ENCODE results near the gene MRGPRX2.
A peak's percentile ranks its signal among the peaks of the same experiment; 100 is the strongest.

MRGPRX2 gene

GRCh38 chr11:19060629-19061028 is at the start of gene MRGPRX2:
TSS of gene MRGPRX2 (minus strand) at chr11:19060717. CDS start at chr11:19056402, 4,315 bp downstream.
- no peak for DNase-seq

- no peak for DNase-seq
Measured at GRCh38 chr11:19110295-19110694, 49.8 kb upstream of the MRGPRX2 start.

GRCh38 chr11:19107125-19107524 is 46.6 kb upstream of the MRGPRX2 start:
- no peak for DNase-seq

- DNase-seq = no peak
Measured at GRCh38 chr11:19105011-19105410, 44.5 kb upstream of the MRGPRX2 start.

GRCh38 chr11:19102521-19102900 is 42.0 kb upstream of the MRGPRX2 start:
- DNase-seq = no peak

- DNase-seq = no peak
Measured at GRCh38 chr11:19101796-19102520, 41.4 kb upstream of the MRGPRX2 start.

- no peak for DNase-seq
Measured at GRCh38 chr11:19100885-19101284, 40.4 kb upstream of the MRGPRX2 start.

- no peak for DNase-seq
Measured at GRCh38 chr11:19099093-19099492, 38.6 kb upstream of the MRGPRX2 start.

- DNase-seq = no peak
Measured at GRCh38 chr11:19094859-19095258, 34.3 kb upstream of the MRGPRX2 start.

GRCh38 chr11:19093976-19094375 is 33.5 kb upstream of the MRGPRX2 start:
- DNase-seq = no peak

- DNase-seq = no peak
Measured at GRCh38 chr11:19092850-19093249, 32.3 kb upstream of the MRGPRX2 start.

- no peak for DNase-seq
Measured at GRCh38 chr11:19092342-19092741, 31.8 kb upstream of the MRGPRX2 start.

- DNase-seq = no peak
Measured at GRCh38 chr11:19091366-19091765, 30.8 kb upstream of the MRGPRX2 start.

GRCh38 chr11:19089421-19089820 is 28.9 kb upstream of the MRGPRX2 start:
- DNase-seq = no peak

- no peak for DNase-seq
Measured at GRCh38 chr11:19088791-19089190, 28.3 kb upstream of the MRGPRX2 start.

- no peak for DNase-seq
Measured at GRCh38 chr11:19087658-19088057, 27.1 kb upstream of the MRGPRX2 start.

- DNase-seq = no peak
Measured at GRCh38 chr11:19084661-19085315, 24.3 kb upstream of the MRGPRX2 start.

GRCh38 chr11:19083166-19083565 is 22.6 kb upstream of the MRGPRX2 start:
- no peak for DNase-seq

GRCh38 chr11:19080579-19080993 is 20.1 kb upstream of the MRGPRX2 start:
- DNase-seq = no peak

GRCh38 chr11:19079643-19080440 is 19.3 kb upstream of the MRGPRX2 start:
- no peak for DNase-seq

GRCh38 chr11:19077965-19078364 is 17.4 kb upstream of the MRGPRX2 start:
- DNase-seq = no peak

GRCh38 chr11:19076744-19077589 is 16.4 kb upstream of the MRGPRX2 start:
- peak in 1 of 2 donors; percentile 2 for DNase-seq

GRCh38 chr11:19075636-19076035 is 15.1 kb upstream of the MRGPRX2 start:
- DNase-seq = no peak

Measured in bone marrow (tissue), 2 donors.